GM12878 (cell line): ENCODE measurements around the gene BMP7. TPM values are rescaled to one million over a fixed set of nuclear protein-coding genes. Genes with fewer than 3 reads are reported as not detected.

Experiments
- ATAC-seq: fragments of 200-7000 bp; cut with Tn5 transposase; 3 replicates; pipeline ENCODE4 v1.9.1; 2020; ENCODE audit warnings: mild to moderate bottlenecking, moderate library complexity
- BruUV-seq: library from RNA; stranded (reverse); fragments of 400-500 nt; replicated peaks from 2 replicates; lab custom pipeline; 2021; lab: Mats Ljungman, UMichigan
- CTCF ChIA-PET: fragments of 300-600 bp; sonication (Branson Sonifier 250); formaldehyde crosslinking; extraction: SDS; loops from one replicate; lab custom pipeline; 2021; ENCODE audit warnings: inconsistent platforms; lab: Yijun Ruan, JAX
- POLR2A ChIA-PET: fragments of 350-600 bp; formaldehyde crosslinking; extraction: SDS; loops from one replicate; lab custom pipeline; 2021; ENCODE audit warnings: inconsistent platforms; lab: Charles Lee
- RAD21 ChIA-PET: fragments of 300-600 bp; sonication (Branson Sonifier 250); formaldehyde crosslinking; loops from one replicate; lab custom pipeline; 2023; ENCODE audit warnings: antibody characterized with exemption; ENCODE audit not compliant: unreplicated experiment; lab: Charles Lee
- SMC1A ChIA-PET: fragments of 300-600 bp; sonication (Branson Sonifier 250); formaldehyde crosslinking; loops from one replicate; lab custom pipeline; 2023; ENCODE audit not compliant: unreplicated experiment, uncharacterized antibody; lab: Charles Lee
- DNase-seq: peaks from one replicate; pipeline ENCODE4 v3.0.0-alpha.2; 2011; ENCODE audit warnings: low read depth, low spot score
- FAIRE-seq: peaks from 3 replicates; lab custom pipeline; 2011; peaks lifted over from hg19 to GRCh38; lab: Jason Lieb, UNC
- H2AFZ ChIP-seq: 2 replicates; pipeline ENCODE4 v1.6.0; 2011; ENCODE audit warnings: low read depth, low read length, control low read depth; ENCODE audit not compliant: control insufficient read depth
- H3K27ac ChIP-seq: 2 replicates; pipeline ENCODE4 v1.5.1; 2011; ENCODE audit warnings: control low read depth; ENCODE audit not compliant: control insufficient read depth, insufficient read depth
- H3K27me3 ChIP-seq, 2 experiments: replicated peaks in 1 of 2; 2 replicates each; pipeline versions ENCODE4 v1.6.0 to v1.6.1; 2011; ENCODE audit warnings: low read length in 1 of 2; ENCODE audit not compliant: control insufficient read depth in 2 of 2, insufficient read depth in 2 of 2
- H3K36me3 ChIP-seq, 2 experiments: 2 replicates each; pipeline ENCODE4 v1.5.1; 2011; ENCODE audit warnings: low read length in 1 of 2; ENCODE audit not compliant: control insufficient read depth in 2 of 2, insufficient read depth in 2 of 2
- H3K4me1 ChIP-seq: 2 replicates; pipeline ENCODE4 v1.6.1; 2011; ENCODE audit warnings: mild to moderate bottlenecking, low read length, moderate library complexity, mixed read lengths; ENCODE audit not compliant: control insufficient read depth, insufficient read depth
- H3K4me2 ChIP-seq: 2 replicates; pipeline ENCODE4 v1.6.0; 2011; ENCODE audit warnings: control low read depth; ENCODE audit not compliant: control insufficient read depth, insufficient read depth
- H3K4me3 ChIP-seq: fragments of 200-600 bp; sonication (generic); 2 replicates; pipeline ENCODE4 v1.5.1; 2016
- H3K79me2 ChIP-seq: 2 replicates; pipeline ENCODE4 v1.6.0; 2011; ENCODE audit warnings: low read length; ENCODE audit not compliant: control insufficient read depth, insufficient read depth
- H3K9ac ChIP-seq: 2 replicates; pipeline ENCODE4 v1.8.0; 2011; ENCODE audit warnings: low read length, control low read depth, mixed read lengths; ENCODE audit not compliant: control insufficient read depth, insufficient read depth
- H3K9me3 ChIP-seq: replicated peaks from 3 replicates; pipeline ENCODE4 v1.5.1; 2011; ENCODE audit warnings: mild to moderate bottlenecking, low read length; ENCODE audit not compliant: control insufficient read depth, insufficient read depth
- H4K20me1 ChIP-seq: 2 replicates; pipeline ENCODE4 v1.6.0; 2011; ENCODE audit not compliant: control insufficient read depth, insufficient read depth
- ASH2L ChIP-seq: fragments of 300-600, 200-600 bp; sonication (generic); IDR thresholded peaks from 2 replicates; pipeline ENCODE4 v1.6.1; 2017; ENCODE audit warnings: low read depth, mild to moderate bottlenecking, borderline replicate concordance
- BMI1 ChIP-seq: fragments of 450-650 bp; IDR thresholded peaks from 2 replicates; pipeline ENCODE4 v1.6.1; 2016; ENCODE audit warnings: mild to moderate bottlenecking, moderate library complexity, borderline replicate concordance
- CREB1 ChIP-seq: IDR thresholded peaks from 2 replicates; pipeline ENCODE4 v1.6.1; 2012; ENCODE audit warnings: low read depth, mild to moderate bottlenecking, inconsistent platforms
- EED ChIP-seq: sonication (generic); IDR thresholded peaks from 2 replicates; pipeline ENCODE4 v1.6.1; 2016; ENCODE audit warnings: antibody characterized with exemption, low read depth
- MAX ChIP-seq: IDR thresholded peaks from 2 replicates; pipeline ENCODE4 v1.6.1; 2012; ENCODE audit warnings: low read depth, low read length, improper control_type of control experiment
- MXI1 ChIP-seq: fragments of 150-350 bp; IDR thresholded peaks from 2 replicates; pipeline ENCODE4 v1.6.1; 2011; ENCODE audit warnings: low read depth, mild to moderate bottlenecking, inconsistent platforms, low read length, improper control_type of control experiment
- RAD51 ChIP-seq: fragments of 450-650 bp; IDR thresholded peaks from 2 replicates; pipeline ENCODE4 v1.6.1; 2016; ENCODE audit warnings: moderate library complexity, mild to moderate bottlenecking, inconsistent platforms
- RB1 ChIP-seq: fragments of 450-650 bp; formaldehyde crosslinking; IDR thresholded peaks from 2 replicates; pipeline ENCODE4 v1.6.1; 2017; ENCODE audit warnings: mild to moderate bottlenecking, borderline replicate concordance
- SMC3 ChIP-seq: IDR thresholded peaks from 2 replicates; pipeline ENCODE4 v1.6.1; 2011; ENCODE audit warnings: low read length, improper control_type of control experiment, borderline replicate concordance
- YY1 ChIP-seq: IDR thresholded peaks from 2 replicates; pipeline ENCODE4 v1.6.1; 2011; ENCODE audit warnings: low read depth, mild to moderate bottlenecking, low read length
- ZBTB40 ChIP-seq: fragments of 450-650 bp; IDR thresholded peaks from 2 replicates; pipeline ENCODE4 v1.6.1; 2016; ENCODE audit warnings: mild to moderate bottlenecking, moderate library complexity, borderline replicate concordance
- ZNF687 ChIP-seq: fragments of 450-650 bp; IDR thresholded peaks from 2 replicates; pipeline ENCODE4 v1.6.1; 2017; ENCODE audit warnings: mild to moderate bottlenecking, moderate library complexity
- WGBS: methylation state at CpG from one replicate; pipeline ENCODE4 v1.1.6; 2016; ENCODE audit warnings: low lambda C conversion rate; ENCODE audit not compliant: insufficient replicate concordance, insufficient coverage; ENCODE audit errors: missing lambda C conversion rate; 5-methylcytosine and 5-hydroxymethylcytosine counted together
- in situ Hi-C: fragments of 300-500 bp; cut with MboI; formaldehyde crosslinking; loops from 9 replicates; pipeline ENCODE4 v1.14.3; 2018; ENCODE audit warnings: mixed read lengths
- intact Hi-C: fragments of 100-400 bp; cut with micrococcal nuclease; formaldehyde crosslinking; loops from one replicate; pipeline ENCODE4 v1.14.2; 2022; ENCODE audit not compliant: unreplicated experiment
- polyA plus RNA-seq, 11 experiments: library from polyadenylated mRNA; depleted of rRNA in 4 of 11; unstranded in 6 of 11; stranded (reverse) in 5 of 11; fragments of >200 nt; fragmentation: Nextera tagmentation in 4 of 11; fragmentation: Illumina TruSeq in 1 of 11; extraction: Ambion mirVana in 4 of 11; extraction: Trizol in 1 of 11; gene quantifications; 1 replicate in 1 of 11; 2 replicates in 10 of 11; pipeline versions ENCODE4 v1.2.1 to v1.2.3, GENCODE V29; 2011 to 2016; ENCODE audit warnings: inconsistent platforms in 2 of 11, missing spikeins in 2 of 11, low read depth in 1 of 11
- total RNA-seq, 4 experiments: library from RNA; depleted of rRNA in 3 of 4; stranded (reverse); fragments of >200 nt in 3 of 4; fragmentation: Illumina TruSeq in 1 of 4; extraction: Trizol in 1 of 4; gene quantifications; 2 replicates each; pipeline versions ENCODE4 v1.2.1 to v1.2.3, GENCODE V29; 2013 to 2021

The BMP7 gene
- total and polyA plus RNA-seq, 10 of the 15 experiments (the other 5 are each of a cell fraction or from before 2014, with no cell fraction given) = 0.18 to 0.51 (median 0.28) TPM; not detected in 7

- Histone ChIP-seq H3K9ac (no peak overlapping the region), H3K4me2 (no peak overlapping the region), H2AFZ (no peak overlapping the region), H3K36me3 (no peaks in the 10 kb centered on the region), H3K4me3 (no peak overlapping the region), H3K27me3 (peaks cover 0 to 3% of the 10 kb centered on the region in 2 experiments; a peak in 3 of 4 replicates), H3K79me2 (no peaks in the 10 kb centered on the region), H3K27ac (no peak overlapping the region), H4K20me1 (no peaks in the 10 kb centered on the region; the same call in 1 of the 2 replicates), H3K9me3 (no peaks in the 10 kb centered on the region; the same call in 2 of the 3 replicates), H3K4me1 (no peaks in the 10 kb centered on the region)
- POLR2A ChIA-PET = no interaction called here
- TF ChIP-seq RB1 = no peak
- TF ChIP-seq MXI1 = no peak
- TF ChIP-seq CREB1 = no peak
- no peak for TF ChIP-seq SMC3
- TF ChIP-seq YY1 = no peak
- TF ChIP-seq RAD51 = no peak
- no peak for TF ChIP-seq BMI1
- TF ChIP-seq EED = no peak
- no peak for TF ChIP-seq ZNF687
- TF ChIP-seq ASH2L = no peak
- no peak for TF ChIP-seq MAX
- no peak for TF ChIP-seq ZBTB40
- no peak for DNase-seq
- CTCF ChIA-PET = no interaction called here
- SMC1A ChIA-PET = no interaction called here
- ATAC-seq = no peak
- RAD21 ChIA-PET = no interaction called here
- BruUV-seq = no TSS peak
- in situ Hi-C loops (no loop called here), intact Hi-C loops (no loop called here)
- no peak for FAIRE-seq
- WGBS = 38% methylated on average over 25 of the region's 25 CpGs
Measured at GRCh38 chr20:57161478-57162361, 104.7 kb downstream of the BMP7 start.
